SW480 (cell line): ENCODE measurements around the gene A4GNT.
"Not testable (repeated sequence)": the region's sequence is repeated elsewhere in the genome, so short reads cannot be mapped to it uniquely, and the experiment has no call there.

Experiments
- DNase-seq: peaks from one replicate; pipeline ENCODE4 v3.0.0-alpha.2; 2016; ENCODE audit warnings: low spot score

Gene A4GNT

DNA sequence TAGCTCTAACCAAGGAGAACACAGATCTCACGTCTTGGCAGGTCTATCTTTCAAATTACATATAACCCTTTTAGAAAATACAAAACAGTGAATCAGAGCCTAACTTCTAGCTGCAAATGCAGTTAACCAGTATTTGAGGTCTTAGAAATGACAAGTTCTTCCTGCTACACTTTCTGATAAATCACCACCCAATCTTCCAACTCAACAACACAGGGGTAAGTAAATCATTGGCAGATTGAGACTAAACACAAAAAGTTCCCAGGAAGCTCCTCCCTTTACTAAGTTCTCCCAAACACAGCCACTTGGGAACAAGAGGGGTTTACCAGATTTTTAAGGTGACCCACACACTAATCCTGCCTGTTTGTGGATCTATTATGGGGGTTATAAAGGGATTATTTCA is at the start of gene A4GNT:
TSS of gene A4GNT (minus strand) at position 152 of the 400 bp plus-strand sequence. CDS start 1,134 bp downstream, outside the sequence.
- DNase-seq: no peak

DNA sequence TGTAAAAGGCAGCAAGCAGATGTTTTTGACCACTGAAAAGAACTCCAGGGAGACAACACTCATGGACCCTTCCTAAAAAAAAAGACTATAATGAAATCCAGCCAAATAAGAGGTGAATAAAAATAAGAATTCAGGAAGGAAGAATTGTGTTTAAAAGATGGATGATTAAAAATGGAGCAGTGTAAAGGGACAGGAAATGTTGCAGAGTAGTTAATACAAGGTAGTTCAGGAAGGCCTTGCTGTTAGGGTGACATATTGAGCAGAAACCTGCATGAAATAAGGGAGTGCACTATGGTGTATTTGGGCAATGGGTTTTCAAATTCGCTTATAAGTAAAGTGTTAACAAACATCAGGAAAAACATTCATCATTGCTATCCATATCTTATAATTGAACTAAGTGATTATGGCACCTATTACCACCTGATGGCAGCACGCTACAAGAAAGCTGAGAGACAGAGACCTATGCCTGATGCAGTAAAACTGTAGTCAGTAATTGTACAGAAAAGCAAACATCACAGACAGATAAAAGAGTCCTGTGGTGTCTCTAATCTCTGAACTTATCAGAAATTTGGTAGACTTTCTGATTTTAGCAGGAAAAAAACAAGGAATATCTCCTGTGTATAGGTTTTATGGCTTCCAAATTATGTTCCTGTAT is 48.3 kb upstream of the A4GNT start:
- peak; percentile 77 for DNase-seq

DNA sequence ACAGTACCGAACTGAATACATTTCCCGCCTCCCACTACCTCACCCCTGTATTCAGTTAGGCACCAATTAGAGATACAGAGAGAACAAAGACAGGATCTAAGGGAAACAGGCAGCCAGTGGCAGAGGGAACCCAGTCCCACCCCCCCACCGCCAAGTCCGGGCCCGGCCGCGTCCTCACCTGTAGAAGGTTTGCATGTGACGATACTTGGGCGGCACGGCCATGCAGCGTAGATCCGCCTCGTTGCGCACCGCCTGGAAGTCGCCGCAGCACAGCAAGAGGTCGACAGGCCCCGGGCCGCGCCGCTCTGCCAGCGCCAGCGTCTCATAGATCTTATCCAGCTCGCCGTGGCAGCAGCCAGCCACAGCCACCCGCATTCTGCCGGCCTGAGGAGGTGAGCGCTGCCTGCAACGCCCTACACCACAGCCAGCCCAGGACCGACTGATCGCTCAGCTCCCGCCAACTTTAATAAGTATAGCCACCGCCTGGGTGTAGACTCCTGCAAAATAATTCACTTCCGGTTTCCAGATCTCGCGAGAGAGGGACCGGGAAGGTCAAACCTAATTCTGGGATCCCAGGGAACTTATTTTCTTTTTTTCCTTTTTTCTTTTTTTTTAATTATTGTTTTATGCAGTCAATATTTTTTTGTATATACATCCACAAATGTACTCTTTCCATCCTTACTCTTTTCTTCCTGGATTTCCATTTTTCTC is 42.4 kb upstream of the A4GNT start, which contains the start of gene DBR1:
TSS of gene DBR1 (minus strand) at position 501 of the 711 bp plus-strand sequence. CDS start at position 375, 126 bp downstream.
- peak; percentile 87 for DNase-seq

DNA sequence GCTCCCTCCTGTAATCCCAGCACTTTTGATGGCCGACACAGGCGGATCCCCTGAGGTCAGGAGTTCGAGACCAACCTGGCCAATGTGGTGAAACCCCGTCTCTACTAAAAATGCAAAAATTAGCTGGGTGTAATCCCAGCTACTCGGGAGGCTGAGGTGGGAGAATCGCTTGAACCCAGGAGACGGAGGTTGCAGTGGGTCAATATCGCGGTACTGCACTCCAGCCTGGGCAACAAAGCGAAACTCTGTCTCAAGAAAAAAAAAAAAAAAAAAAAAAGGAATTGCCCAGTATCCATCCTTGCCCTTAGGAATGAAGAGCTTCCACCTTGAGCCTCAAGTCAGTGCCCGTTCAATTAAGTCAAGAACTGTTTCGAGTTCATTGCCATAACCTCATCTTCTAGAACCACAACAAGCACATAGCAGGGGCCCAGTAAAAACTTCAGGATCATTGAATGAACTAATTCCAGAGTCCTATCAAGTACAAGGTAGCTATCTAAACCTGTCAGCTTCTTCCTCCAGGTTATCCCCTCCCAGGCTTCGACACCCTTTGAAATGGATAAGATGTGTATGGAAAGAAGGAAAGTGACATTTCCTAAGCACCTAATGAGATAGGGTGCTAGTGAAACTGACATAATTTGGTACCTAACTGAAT is 41.7 kb upstream of the A4GNT start:
- no peak for DNase-seq

DNA sequence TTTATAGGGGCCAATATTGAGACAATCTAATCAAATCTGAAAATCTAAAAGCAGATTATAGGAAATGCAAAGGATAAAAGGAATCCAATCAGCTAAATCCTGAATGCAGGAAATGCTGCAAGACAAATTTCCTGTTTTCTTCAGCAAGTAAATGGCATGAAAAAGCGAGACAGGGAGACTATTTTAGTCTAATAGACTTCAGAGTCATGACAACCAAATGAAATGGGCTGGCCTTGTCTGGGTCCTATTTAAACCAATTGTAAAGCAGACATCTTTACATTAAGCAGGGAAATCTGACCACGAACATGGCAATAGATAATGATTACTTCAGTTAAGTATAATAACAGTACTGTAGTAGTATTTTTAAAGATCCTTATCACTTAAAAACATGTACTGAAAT is 40.4 kb upstream of the A4GNT start:
- DNase-seq: no peak

DNA sequence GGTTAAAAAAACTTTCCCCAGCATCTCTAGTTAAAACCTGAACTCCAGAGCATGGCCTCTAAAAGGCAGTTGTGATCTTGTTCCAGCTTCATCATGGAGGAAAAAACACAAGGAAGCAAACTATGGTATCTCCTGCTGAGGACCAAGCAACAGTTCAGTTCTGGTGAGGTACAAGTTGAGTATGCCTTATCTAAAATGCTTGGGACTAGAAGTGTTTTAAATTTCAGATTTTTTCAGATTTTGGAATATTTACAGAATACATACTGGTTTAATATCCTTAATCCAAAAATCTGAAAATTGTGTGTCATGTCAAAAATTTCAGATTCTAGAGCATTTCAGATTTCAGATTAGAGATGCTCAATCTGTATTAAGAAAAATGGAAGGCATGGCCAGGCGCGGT is 32.9 kb upstream of the A4GNT start:
- DNase-seq: no peak

- no peak for DNase-seq
Observed at GRCh38 chr3:138157743-138158142, 25.6 kb upstream of the A4GNT start.

GRCh38 chr3:138154534-138154933 is 22.3 kb upstream of the A4GNT start:
- DNase-seq: no peak

- DNase-seq: peak; percentile 11
Observed at GRCh38 chr3:138148503-138148902, 16.3 kb upstream of the A4GNT start.

DNA sequence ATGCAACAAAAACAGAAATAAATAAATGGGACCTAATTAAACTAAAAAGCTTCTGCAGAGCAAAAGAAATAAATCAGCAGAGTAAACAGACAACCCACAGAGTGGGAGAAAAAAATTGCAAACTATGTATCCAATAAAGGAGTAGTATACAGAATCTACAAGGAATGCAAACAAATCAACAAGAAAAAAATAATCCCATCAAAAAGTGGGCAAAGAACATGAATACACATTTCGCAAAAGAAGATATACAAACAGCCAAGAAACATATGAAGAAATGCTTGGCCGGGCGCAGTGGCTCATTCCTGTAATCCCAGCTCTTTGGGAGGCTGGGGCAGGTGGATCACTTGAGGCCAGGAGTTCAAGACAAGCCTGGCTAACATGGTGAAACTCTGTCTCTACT is 10.0 kb upstream of the A4GNT start:
- DNase-seq: not testable (repeated sequence)

DNA sequence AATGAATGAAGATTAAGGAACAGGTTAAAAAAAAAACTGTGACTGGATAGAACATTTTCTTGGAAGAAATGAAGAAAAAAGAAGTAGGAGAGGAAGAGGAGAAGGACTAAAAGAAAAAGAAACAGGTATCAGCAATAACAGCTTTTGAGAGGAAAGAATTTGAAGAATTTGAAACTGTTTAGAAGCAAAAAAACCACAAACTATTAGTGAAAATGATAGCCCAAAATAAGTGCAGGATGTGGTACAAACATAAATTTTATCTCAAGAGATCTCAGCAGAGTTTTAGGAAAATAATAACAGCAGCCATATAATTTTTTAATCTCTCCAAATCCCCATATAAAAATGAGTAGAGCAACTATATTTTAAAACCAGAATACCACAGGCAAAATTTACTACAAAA is 8.8 kb upstream of the A4GNT start:
- DNase-seq: no peak

DNA sequence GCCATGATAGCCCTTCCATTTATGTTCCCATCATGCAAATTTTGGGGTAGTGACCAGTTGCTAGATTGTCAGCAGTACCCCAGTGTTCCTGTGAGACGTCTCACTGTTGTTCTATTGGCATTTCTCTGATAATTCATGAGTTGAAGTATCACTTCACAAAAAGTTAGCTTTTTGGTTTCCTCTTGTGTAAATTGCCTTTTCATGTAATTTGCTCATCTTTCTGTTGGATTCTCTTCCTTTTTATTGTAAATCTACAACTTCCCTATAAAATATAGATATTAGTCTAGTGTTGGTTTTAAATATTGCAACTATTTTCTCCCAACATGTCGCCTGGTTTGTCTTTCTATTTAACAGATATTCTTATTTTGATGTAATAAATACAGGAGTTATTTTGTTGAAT is 7.5 kb upstream of the A4GNT start:
- no peak for DNase-seq

DNA sequence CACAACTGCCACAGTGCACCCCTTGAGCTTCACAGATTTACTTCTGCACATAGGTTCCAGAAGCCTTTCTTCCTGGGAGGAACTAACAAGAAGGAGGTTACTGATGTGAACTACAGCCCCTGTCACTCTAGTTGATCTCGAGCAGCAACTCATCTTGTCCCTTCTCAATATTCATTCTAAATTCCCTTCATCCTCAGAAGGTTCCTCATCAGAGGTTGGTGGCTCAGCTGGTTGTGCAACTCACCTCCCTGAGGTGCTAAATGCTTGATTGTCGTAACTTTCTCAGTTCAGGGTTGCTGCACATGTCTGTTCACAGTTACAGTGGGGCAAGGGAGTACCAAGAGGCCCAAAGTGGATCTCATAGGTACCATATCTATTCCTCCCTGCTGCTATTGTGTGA is 5.7 kb upstream of the A4GNT start:
- no peak for DNase-seq

DNA sequence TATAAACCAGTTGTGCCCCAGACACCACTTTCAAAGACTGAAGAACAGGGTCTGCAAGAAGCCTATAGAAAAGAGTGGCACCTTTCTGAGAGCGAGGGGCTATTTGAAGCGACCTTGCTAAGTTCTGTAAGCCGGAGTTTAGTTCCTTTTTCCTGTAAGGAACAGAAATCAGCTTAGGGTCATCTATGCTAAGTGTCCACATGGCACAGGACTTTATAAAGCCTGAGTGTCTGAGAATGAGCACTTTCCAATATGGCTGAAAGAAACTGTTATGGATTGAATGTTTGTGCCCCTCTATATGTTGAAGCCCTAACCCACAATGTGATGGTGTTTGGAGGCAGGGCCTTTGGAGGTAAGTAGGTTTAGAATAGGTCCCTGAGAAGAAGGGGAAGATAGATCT is 4.0 kb upstream of the A4GNT start:
- DNase-seq: no peak

DNA sequence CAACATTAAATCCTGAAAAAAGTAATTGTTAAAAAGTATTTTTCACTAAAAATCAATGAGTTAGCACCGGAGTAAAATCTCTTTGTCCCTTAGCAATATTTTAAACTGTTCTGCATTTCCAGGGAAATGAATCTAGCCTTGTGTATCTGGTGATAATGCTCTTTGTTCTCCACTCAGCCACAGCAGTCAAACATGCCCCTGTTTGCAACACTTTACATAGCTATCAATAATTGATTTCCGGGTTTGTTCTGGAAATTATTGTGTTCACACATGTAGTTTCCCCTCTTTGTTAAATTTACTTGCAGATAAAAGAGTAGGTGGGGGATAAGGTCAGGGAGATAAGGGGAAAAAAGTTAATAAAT is 3.6 kb upstream of the A4GNT start:
- no peak for DNase-seq

GRCh38 chr3:138135146-138135832 is 3.1 kb upstream of the A4GNT start:
- DNase-seq: no peak

- DNase-seq: no peak
Observed at GRCh38 chr3:138127636-138128365, 4.4 kb downstream of the A4GNT start.

DNA sequence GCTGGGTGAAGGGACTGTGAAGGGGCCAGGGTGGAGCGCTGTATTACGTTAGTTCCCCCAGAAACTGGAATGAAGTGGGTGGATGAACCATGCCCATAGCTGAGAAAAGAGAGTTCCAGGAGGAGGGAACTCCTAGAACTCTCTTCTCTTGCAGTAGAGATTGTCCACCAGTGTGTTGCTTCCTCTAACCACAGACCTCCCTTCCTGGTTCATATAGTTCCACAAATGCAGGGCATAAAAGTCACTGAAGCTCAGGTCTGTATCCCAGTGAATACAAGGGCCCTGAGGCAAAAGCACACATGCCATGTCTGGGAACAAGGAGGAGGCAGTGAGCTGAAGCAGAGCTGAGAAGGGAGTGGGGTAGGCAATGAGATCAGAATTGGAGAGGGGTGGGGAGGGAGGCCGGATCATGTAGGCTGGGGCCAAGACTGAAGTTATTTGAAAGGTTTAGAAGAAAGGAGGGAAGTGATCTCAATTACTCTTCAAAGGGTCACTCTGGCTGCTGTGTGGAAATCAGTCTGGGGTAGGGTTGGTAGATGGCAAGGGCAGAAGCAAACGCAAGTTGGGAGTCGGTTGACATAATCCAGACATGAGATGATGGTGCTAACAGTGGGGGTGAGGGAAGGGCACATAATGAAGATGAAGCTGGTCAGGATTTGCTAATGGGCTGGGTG is 6.5 kb downstream of the A4GNT start:
- peak; percentile 44 for DNase-seq

GRCh38 chr3:138124706-138125355 is 7.4 kb downstream of the A4GNT start:
- peak; percentile 21 for DNase-seq

GRCh38 chr3:138124188-138124587 is 8.0 kb downstream of the A4GNT start:
- no peak for DNase-seq

GRCh38 chr3:138119423-138119766 is 12.8 kb downstream of the A4GNT start:
- no peak for DNase-seq
